ENCODE results near the gene VSX1.
A peak's percentile ranks its signal among the peaks of the same experiment; 100 is the strongest.

VSX1 gene

DNA sequence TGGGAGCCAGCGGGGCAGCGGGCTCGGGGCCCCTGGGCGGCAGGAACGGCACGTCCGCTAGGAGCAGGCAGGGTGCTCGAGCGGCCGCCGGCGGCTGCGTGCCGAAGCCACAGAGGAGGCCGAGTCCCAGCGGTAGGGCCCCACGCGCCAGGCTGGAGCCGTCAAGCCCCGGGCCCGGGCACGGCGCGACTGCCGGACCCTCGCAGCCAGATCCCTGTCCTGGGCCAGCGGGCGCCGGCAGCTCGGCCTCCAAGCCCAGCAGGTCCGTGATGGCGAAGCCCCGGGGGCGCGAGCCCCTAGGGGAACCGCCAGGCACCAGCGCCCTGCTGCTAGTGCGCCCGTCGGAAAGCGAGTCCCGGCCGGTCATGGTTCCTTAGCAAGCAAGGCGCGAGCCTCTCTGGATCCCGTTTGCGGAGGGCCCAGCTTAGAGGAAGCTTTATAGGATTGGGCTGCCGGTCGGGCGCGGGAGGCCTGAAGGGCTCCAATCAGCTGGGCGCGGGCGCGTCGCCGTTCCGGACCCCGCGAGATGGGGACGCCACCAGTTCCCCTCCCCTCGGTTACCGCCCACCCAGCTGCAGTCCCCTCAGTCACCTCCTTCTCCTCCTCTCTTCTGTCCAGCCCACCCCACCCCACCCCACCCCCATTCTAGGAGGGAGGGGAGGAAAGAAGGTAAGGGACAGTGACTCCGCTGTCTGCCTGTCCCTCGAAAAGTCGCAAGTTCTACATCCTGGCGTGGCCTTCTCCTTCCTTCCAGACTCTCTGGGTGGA lies at the start of gene VSX1:
Gene VSX1, minus strand, starts transcription at position 412 of the 768 bp plus-strand sequence. Its CDS starts 45 bp downstream, at position 367.
- DNase-seq: no peak

DNA sequence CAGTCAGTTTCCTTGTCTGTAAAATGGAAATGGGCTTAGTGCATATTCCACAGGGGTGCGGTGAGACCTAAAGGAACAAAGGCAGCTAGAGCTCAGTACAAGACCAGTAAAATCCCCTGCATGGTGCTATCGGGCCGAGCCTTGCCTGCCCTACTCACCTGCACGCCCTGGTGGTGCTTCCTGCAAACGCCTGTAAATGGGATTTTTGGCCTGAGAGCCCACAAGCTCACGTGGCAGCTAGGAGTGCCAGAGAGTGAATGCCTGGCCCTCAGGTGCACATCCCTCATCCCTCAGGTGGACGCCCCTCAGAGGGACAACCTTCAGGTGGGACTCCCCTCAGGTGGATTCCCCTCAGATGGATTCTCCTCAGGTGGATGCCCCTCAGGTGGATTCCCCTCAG lies 48.0 kb upstream of the VSX1 start:
- no peak for DNase-seq

DNA sequence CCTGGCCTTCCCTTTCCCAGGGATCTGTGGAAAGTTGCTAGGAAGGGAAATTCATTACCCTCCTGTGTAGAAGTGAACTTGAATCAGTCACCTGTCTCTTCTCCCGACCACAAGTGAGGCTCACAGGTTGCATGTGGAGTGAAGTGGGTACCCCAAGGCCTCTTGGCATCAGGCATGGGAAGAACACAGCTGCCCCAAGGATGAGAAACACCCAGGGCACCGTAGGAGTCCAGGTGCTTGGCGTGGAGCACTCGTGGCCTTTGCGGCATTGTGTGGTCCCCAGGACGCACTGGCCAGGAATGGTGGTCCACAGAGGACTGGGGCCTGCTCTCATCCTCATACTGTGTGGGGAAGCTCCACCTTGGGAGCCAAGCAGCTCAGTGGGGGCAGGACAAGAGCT lies 47.5 kb upstream of the VSX1 start:
- no peak for DNase-seq

DNA sequence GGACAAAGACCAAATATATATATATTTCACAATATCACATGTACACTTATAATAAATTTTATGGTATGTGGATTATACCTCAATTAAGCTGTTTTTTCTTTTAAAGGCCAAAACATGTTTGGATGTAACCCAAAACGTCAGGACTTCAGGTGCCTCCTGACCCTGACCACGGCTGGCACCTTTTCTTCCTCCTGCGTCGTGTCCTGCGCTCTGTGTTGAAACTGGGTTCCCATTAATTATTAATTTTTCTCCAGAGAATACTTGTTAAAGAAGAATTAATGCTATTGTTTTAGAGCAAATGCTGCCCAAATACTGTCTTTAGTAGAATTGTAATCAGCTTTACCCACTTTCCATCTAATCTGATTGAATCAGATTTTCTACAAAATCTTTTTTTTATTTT lies 46.7 kb upstream of the VSX1 start:
- DNase-seq: no peak

DNA sequence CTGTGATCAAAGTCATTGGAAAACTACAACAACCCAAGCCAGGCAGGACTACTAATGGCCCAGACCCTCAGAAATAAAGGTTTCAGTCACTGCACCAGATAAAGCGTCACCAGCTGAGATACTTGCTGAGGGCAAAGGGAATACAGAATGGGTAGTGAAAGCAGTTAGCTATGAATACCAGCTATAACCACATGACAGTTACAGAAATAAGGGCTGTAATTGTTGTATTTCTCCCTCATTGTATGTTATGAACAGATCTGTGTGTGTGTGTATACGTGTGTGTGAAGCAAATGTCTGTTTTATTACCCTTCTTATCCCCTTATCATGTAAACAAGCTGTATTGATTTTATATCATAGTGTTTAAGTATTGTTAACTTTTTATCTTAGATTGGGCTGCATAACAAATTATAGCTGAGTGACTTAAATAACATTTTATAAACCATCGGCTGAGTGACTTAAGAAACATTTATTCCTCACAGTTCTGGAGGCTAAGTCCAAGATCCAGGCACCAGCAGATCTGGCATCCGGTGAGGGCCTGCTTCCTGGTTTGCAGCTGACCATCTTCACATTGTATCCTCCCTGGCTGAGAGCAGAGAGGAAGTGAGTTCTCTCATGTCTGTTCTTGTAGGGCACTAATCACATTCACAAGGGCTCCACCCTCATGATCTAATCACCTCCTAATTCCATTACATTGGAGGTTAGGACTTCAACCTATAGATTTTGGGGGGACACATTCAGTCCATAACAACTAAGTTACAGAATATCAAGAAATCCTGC lies 46.0 kb upstream of the VSX1 start:
- no peak for DNase-seq

DNA sequence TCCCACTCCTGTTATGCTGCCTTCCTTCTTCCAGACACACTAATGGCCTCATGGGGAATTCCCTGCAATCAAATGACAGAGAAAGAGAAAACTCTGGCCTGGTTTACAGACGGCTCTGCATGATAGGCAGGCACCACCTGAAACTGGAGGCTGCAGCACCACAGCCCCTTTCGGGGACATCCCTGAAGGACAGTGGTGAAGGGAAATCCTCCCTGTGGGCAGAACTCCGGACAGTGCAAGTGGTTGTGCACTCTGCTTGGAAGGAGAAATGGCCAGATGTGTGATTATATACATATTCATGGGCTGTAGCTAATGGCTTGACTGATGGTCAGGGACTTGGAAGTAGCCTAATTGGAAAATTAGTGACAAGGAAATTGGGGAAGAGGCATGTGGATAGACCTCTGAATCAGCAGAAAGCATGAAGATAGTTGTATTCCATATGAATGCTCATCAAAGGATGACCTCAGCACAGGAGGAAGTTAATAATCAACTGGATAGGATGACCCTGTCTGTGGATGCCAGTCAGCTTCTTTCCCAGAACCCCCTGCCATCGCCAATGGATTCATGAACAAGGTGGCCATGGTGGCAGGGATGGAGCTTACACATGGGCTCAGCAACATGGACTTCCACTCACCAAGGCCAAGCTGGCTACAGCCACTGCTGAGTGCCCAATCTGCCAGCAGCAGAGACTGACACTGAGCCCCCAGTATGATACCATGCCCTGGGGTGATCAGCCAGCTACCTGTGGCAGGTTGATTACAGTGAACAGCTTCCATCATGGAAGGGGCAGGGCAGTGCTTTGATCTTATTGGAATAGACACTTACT lies 44.5 kb upstream of the VSX1 start:
- no peak for DNase-seq

DNA sequence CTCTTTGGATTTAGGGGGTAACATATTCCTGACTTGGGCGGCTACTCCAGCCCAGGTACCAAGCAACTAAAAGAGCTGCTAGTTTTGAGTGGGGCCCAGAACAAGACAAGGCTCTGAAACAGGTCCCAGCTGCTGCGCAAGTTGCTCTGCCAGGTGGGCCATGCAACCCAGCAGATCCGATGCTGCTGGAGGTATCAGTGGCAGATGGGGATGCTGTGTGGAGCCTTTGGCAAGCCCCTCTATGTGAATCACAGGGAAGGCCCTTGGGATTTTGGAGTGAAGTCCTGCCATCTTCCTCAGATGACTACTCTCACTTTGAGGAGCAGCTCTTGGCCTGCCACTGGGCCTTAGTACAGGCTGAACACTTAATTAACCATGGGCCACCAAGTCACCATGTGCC lies 43.7 kb upstream of the VSX1 start:
- no peak for DNase-seq

DNA sequence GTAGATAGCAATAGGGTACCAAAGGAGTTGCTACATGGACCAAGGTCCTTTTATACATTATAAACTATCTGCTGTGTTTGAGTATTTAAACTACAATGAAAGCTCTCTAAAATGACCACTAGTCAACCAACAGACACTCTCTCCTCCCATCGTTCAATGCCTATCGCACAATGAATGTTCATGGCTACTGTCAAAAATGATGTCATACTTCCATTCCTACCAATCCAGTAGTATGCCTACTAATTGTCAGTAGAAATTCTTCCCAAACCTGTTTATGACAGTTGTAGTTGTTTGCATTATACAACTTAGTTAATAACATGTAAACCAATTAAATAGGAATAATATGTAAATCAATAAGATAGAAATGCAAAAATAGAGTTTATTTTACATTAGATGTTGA lies 39.0 kb upstream of the VSX1 start:
- no peak for DNase-seq

DNA sequence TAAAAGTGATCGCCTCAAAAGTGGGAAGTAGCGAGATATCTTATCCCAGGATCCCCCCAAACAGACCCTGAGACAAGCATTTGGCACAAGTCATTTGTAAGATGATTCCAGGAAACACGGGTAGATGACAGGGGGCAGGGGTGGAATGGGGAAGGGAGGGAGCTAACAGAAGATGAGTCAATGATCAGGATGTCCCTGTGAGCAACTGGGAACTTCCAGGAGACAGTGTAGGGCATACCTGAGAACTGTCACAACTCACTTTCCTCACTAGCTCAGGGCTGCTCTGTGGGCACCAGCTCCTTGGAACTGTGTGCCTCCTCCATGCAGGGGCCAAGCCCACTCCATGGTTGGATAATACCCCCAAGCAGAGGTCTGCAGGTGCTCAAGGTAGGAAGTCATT lies 38.5 kb upstream of the VSX1 start:
- no peak for DNase-seq

DNA sequence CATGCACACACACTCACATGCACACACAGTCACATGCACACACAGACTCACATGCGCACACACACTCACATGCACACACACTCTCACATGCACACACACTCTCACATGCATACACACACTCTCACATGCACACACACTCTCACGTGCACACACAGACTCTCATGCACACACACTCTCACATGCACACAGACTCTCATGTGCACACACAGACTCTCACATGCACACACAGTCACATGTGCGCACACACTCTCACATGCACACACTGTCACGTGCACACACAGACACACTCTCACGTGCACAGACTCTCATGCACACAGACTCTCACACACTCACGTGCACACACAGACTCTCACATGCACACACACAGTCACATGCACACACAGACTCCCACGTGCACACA lies 36.6 kb upstream of the VSX1 start:
- DNase-seq: no peak

DNA sequence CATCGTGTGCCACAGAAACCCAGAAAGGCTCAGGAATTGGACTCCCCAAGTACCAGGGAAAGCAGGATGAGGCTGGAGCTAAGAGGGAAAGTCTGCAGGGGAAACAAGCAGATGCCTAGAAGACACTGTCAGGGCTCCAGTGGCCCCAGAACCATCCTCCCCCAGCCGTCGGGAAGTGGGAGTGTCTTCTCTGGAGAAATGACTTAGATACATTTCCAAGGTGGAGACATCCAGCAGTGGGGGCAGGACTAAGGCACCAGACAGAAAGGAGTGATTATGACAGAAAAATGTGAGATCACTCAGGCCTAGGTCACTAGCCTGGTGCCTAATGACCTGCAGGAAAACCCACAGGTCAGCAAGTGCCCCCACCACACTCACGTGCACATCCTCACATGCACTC lies 36.0 kb upstream of the VSX1 start:
- no peak for DNase-seq

DNA sequence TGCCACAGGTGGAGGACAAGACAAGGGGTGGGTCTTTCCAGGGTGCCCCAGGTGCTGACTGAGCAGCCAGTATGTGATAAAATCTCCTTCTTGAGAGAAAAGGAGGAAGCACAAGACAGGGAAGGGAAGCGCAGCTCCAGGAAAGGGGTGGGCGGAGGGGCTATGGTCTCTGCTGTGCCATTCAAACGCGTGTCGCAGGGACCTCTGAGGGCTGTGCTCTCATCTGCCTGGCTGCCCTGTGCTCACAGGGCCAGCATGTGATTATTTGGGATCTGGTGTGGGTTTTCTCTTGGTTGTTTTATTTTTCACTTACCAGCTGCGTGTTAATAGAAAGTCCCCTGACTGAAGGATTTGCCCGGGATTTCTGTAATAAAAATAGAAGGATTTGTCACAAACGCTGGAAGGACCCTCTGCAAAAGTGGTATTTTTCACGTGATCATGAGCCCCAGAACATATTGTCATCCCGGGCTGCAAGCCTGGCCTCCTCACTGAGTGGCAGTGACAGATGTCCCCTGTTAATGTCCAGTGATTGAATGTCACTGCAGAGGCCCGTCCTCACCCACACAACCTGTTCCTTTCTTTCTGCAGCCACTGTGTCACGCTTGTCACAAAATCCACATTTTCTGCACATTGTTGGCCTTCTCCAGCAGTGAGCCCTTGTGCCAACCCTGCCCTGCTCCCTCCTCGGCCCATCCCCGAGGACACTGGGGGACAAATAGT lies 35.0 kb upstream of the VSX1 start:
- DNase-seq: no peak

DNA sequence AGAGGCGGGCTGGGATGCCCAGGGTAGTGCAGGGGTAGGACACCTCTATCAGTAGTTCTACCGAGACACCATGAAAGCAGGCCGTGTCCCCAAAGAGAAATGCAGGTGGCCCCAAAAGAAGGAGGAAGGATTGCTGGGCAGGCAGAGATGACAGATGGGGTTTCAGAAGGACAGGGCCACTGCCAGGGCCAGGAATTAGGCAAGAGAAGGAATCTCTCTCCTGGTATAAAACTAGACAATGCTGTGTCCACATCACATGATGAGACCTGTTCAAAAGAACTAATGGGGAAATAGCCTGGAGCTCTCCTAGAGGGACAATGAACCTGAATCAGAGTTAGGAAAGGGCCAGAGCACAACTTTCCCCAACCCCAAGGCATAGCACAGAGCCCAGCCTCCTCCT lies 21.6 kb upstream of the VSX1 start:
- no peak for DNase-seq

DNA sequence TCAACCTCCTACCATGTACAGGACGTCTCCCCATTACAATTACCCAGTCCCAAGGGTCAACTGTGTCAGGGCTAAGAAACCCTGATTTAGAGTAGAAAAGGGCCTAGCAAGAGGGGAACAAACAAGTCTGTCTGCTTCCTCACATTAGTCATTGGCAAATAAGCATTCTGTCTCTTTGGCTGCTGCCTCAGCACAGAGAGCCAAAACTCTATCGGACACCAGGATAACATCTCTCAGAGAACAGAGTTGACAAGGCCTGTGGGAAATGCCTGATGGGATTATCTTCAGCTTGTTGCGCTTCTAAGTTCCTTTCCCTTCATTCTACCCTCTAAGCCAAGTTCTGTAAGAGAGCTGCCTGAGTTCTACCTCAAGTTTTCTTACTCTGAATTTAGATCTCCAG lies 19.0 kb upstream of the VSX1 start:
- no peak for DNase-seq

DNA sequence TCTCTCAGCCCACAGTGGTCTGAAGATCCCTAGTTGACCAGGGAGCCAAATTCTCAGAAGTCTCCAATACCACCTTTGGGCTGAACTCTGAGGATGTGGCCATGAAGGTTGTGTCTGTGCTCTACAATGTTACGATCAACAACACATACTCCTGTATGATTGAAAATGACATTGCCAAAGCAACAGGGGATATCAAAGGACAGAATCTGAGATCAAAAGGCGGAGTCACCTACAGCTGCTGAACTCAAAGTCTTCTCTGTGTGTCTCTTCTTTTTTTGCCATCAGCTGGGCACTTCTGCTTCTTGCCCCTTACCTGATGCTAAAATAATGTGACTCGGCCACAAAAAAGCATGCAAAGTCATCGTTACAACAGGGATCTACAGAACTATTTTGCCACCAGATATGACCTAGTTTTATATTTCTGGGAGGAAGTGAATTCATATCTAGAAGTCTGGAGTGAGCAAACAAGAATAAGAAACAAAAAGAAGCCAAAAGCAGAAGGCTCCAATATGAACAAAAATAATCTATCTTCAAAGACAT lies 17.7 kb upstream of the VSX1 start:
- DNase-seq: no peak

DNA sequence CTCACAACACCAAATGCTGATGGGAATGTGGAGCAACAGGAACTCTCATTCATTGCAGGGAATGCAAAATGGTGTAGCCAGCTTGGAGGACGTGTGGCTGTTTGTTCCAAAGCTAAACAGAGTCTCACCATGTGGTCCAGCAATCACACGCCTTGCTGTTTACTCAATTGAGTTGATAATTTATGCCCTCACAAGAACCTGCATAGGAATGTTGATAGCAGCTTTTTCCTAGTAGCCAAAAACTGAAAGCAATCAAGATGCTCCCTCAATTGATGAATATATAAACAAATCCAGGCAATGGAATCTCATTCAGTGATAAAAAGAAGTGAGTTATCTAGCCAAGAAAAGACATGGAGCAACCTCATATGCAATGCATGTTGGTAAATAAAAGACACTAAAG lies 15.6 kb upstream of the VSX1 start:
- no peak for DNase-seq

DNA sequence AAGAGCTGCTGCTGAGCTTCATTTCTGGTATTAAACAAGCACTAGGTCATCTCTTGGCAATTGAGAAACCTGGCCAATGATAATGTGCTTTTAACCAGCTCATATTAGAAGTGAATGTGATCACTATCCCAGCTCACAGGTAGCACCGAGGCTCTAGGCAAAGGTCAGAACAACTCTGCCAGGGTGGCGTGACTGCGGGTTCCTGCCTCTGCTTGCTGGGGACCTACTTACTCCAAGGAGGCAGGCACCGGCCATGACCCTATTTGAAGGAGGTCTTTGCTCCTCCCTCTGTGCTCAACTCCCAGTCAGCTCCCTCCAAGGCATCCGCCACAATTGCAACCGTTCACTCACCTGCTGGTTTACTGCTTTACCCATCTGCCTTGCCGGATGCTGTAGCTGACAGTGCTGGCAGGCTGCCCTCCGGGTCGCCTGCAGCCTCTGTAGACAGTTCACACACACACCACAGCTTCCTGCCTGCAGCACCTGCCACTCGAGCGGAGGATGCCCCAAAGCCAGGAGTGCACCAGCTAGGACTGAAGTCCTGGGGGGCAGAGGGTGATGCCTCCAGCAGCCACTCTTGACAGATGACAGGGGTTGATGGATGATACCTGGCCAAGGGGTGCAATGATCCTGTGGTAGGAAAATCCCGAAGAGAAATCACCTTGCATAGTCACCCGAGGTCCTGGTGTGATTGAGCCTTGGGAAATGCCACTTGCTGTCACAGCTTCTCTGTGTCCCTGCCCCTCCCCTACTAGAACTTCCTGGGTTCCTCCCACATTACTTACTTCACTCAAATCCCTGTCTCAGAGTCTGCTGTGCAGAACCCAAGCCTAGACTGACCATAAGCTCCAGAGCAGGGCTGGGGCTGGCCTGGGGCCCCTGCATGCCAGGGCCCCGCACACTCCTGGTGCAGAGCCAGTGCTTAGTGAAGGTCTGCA lies 8.8 kb upstream of the VSX1 start:
- peak; percentile 67 for DNase-seq

DNA sequence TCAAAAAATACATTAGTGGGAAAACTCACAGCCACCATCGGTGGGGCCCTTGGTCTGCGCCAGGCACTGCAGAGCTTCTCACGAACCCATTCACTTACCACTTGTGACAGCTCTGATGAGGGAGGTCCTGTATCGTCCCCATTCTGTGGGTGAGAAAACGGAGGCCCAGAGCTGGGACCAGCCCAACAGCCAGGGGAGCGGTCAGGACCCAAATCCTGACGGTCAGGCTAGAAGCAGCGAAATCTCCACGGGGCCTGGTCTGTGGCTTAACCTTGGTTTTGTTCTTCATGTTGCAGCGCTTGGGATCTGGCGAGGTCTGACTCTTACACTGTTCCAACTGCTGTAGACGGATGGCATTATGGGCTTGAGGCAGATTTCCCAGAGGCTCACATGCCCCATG lies 7.7 kb upstream of the VSX1 start:
- no peak for DNase-seq

DNA sequence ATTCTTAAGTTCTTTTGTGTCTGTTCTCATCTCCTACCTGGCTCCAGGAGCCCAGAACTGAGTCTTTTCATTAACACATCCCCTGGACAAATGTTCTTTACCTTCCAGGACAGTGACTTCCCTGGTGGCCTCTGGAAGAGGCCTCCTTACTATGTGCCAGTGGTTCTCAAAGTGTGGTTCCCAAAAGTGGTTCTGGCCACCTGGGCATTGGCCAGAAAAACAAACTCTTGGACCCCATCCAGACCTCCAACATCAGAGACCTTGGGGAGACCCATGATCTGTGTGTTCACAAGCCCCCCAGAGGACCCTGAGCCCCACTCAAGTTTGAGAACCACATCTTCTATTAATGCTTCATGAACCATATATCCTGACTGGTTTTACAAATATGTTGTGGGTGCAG lies 7.2 kb upstream of the VSX1 start:
- DNase-seq: no peak

DNA sequence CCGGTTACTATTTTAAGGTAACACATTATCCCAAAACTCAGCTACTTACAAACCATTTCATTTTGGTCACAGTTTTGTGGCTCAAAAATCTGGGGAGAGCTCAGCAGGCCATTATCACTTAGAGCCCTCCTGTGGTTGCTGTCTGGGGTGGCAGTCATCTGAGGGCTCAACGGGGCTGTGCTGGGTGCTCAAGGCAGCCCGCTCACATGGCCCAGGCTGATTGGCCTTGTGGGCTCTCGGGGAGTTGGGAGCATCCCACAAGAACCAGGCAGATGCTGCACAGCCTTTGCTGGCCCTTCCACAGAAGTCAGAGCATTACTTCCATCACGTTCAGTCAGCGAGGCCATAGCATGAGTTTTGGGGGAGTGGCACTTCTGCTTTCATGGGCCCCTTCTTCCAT lies 6.3 kb upstream of the VSX1 start:
- no peak for DNase-seq

DNA sequence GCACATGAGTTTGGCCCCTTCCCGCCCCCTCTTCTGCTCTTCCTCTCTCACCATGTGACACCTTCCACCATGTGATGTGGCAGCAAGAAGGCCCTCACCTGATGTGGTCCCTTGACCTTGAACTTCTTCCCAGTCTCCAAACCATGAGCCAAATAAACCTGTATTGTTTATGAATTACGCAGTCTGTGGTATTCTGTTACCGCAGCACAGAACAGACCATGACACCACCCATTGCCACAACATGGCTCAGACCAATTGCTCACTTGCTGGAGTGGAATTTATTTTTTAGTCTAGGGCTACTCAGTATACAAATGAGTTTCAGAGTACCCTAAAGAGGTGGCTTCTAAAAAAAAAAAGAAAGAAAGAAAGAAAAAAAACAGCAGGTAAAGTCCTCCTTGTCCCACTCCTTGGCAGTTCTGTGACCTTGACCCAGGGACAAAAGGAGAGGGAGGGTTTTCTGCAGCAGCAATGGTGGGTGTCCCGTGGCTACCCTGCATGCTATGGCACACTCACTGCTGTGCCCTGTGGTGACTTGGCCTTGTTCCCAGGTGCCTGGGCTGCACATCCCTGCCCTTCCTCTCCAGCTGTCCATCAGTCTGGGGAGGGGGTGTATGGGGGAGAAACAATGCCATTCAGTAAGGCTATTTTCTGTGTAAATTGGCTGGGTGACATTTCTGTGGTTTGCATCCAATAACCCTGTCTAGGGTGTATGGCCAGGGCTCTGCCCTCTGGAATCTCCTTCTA lies 5.4 kb upstream of the VSX1 start:
- DNase-seq: no peak

Measured in stimulated activated CD4-positive, alpha-beta T cell treated with anti-CD3 and anti-CD28 coated beads, Interleukin-1b, Interleukin-23, amount 100 ng/mL, for 48 hours (primary cell).